ENCODE results near the gene GRIP2.
A peak's percentile ranks its signal among the peaks of the same experiment; 100 is the strongest.

The GRIP2 gene

GRCh38 chr3:14533457-14533958 is 6.6 kb downstream of the GRIP2 start:
- peaks cover 0 to 22% of the 10 kb centered on the region in 2 donors for H3K27me3 ChIP-seq
- no peak for TF ChIP-seq CTCF (IDR thresholded peaks at IDR 0.05)
- no peak overlapping the region for H3K4me3 ChIP-seq
- no peak overlapping the region for H3K27ac ChIP-seq
- DNase-seq = no peak
- intact Hi-C loops (cut with DNase I; ENCODE audit: low total_unique reads) = no loop called here
- H3K4me1 ChIP-seq = peaks cover 0 to 15% (median 3%) of the 10 kb centered on the region in 4 donors
- no peaks in the 10 kb centered on the region for H3K9me3 ChIP-seq
- H3K36me3 ChIP-seq = no peaks in the 10 kb centered on the region

- Histone ChIP-seq H3K9me3 (no peaks in the 10 kb centered on the region), H3K36me3 (no peaks in the 10 kb centered on the region)
Observed at GRCh38 chr3:14532691-14533456, 7.3 kb downstream of the GRIP2 start.

GRCh38 chr3:14531856-14532395 is 8.2 kb downstream of the GRIP2 start:
- no peak for DNase-seq
- TF ChIP-seq CTCF (IDR thresholded peaks at IDR 0.05) = no peak
- Histone ChIP-seq H3K27me3 (peaks cover 0 to 22% of the 10 kb centered on the region in 2 donors), H3K4me1 (peaks cover 0 to 15% (median 3%) of the 10 kb centered on the region in 4 donors), H3K36me3 (no peaks in the 10 kb centered on the region), H3K4me3 (no peak overlapping the region), H3K27ac (no peak overlapping the region), H3K9me3 (no peaks in the 10 kb centered on the region)
- intact Hi-C loops (cut with DNase I; ENCODE audit: low total_unique reads) = no loop called here

More at GRCh38 chr3:14532691-14533456, 7.3 kb downstream of the GRIP2 start:
- Histone ChIP-seq H3K27me3 (peaks cover 0 to 22% of the 10 kb centered on the region in 2 donors), H3K4me1 (peaks cover 0 to 15% (median 3%) of the 10 kb centered on the region in 4 donors), H3K4me3 (no peak overlapping the region), H3K27ac (no peak overlapping the region)
- peak in 1 of 2 donors; percentile 57 for DNase-seq
- no peak for TF ChIP-seq CTCF (IDR thresholded peaks at IDR 0.05)
- intact Hi-C loops (cut with DNase I; ENCODE audit: low total_unique reads) = no loop called here

GRCh38 chr3:14528081-14528480 is 12.1 kb downstream of the GRIP2 start:
- peaks cover 0 to 4% of the 10 kb centered on the region in 2 donors for H3K27me3 ChIP-seq
- H3K4me1 ChIP-seq = peaks cover 0 to 23% (median 0%) of the 10 kb centered on the region in 4 donors
- TF ChIP-seq CTCF (IDR thresholded peaks at IDR 0.05) = no peak
- H3K4me3 ChIP-seq = no peak overlapping the region
- no peak overlapping the region for H3K27ac ChIP-seq
- intact Hi-C loops (cut with DNase I; ENCODE audit: low total_unique reads) = no loop called here
- H3K36me3 ChIP-seq = no peaks in the 10 kb centered on the region
- no peaks in the 10 kb centered on the region for H3K9me3 ChIP-seq
- DNase-seq = no peak

- TF ChIP-seq CTCF (IDR thresholded peaks at IDR 0.05) = no peak
- intact Hi-C loops (cut with DNase I; ENCODE audit: low total_unique reads) = no loop called here
- Histone ChIP-seq H3K4me1 (peaks cover 0 to 39% (median 5%) of the 10 kb centered on the region in 4 donors), H3K9me3 (no peaks in the 10 kb centered on the region), H3K4me3 (peak overlapping the region; percentile 20 to 25), H3K27ac (peak overlapping the region in 1 of 2 donors; percentile 55), H3K27me3 (no peaks in the 10 kb centered on the region), H3K36me3 (no peaks in the 10 kb centered on the region)
- peak in 1 of 2 donors; percentile 66 for DNase-seq
Observed at GRCh38 chr3:14525685-14526631, 14.2 kb downstream of the GRIP2 start.

Measured in tibial artery (tissue), 4 donors.